Measurements from ENCODE around the gene RIOX2.
A peak's percentile ranks its signal among the peaks of the same experiment; 100 is the strongest.
"Not testable (repeated sequence)": the region's sequence is repeated elsewhere in the genome, so short reads cannot be mapped to it uniquely, and the experiment has no call there.

RIOX2 gene

GRCh38 chr3:97914388-97914787 lies 57.8 kb downstream of the RIOX2 start:
- H3K4me1 ChIP-seq (ENCODE audit: control extremely low read depth in 1 of 4, control insufficient read depth in 4 of 4, insufficient read depth in 4 of 4, low read length in 3 of 4): peaks cover 4 to 22% (median 10%) of the 10 kb centered on the region in 4 experiments
- H3K4me3 ChIP-seq (ENCODE audit: control insufficient read depth in 1 of 7, extremely low read depth in 1 of 7, insufficient read depth in 4 of 7, low read depth in 2 of 7, low read length in 6 of 7): no peak overlapping the region
- no peak overlapping the region for H3K27ac ChIP-seq (ENCODE audit: insufficient read depth in 1 of 2, low read depth in 1 of 2, low read length in 2 of 2, poor library complexity in 1 of 2, severe bottlenecking in 2 of 2)
- H3K27me3 ChIP-seq (replicated peaks in 2 of 5; ENCODE audit: control insufficient read depth in 4 of 5, insufficient read depth in 5 of 5, low read length in 4 of 5): no peaks in the 10 kb centered on the region
- H3K9me3 ChIP-seq (ENCODE audit: control extremely low read depth in 1 of 5, control insufficient read depth in 4 of 5, insufficient read depth in 2 of 5, low read depth in 1 of 5, low read length in 4 of 5): no peaks in the 10 kb centered on the region
- H3K36me3 ChIP-seq (ENCODE audit: control insufficient read depth in 4 of 4, insufficient read depth in 4 of 4, low read length in 3 of 4): peaks cover 0 to 3% (median 0%) of the 10 kb centered on the region in 4 experiments
- no CpG with 5 or more reads among the region's 2 CpGs for WGBS (ENCODE audit: insufficient coverage)
- ChIA-PET POLR2A (no interaction called here), CTCF (no interaction called here)
- peak in 2 of 3 donors; percentile 23 for DNase-seq

GRCh38 chr3:97911459-97911858 lies 60.8 kb downstream of the RIOX2 start:
- H3K27ac ChIP-seq (ENCODE audit: insufficient read depth in 1 of 2, low read depth in 1 of 2, low read length in 2 of 2, poor library complexity in 1 of 2, severe bottlenecking in 2 of 2): no peak overlapping the region
- H3K27me3 ChIP-seq (replicated peaks in 2 of 5; ENCODE audit: control insufficient read depth in 4 of 5, insufficient read depth in 5 of 5, low read length in 4 of 5): no peaks in the 10 kb centered on the region
- peak in 2 of 3 donors; percentile 5 to 27 for DNase-seq
- H3K4me3 ChIP-seq (ENCODE audit: control insufficient read depth in 1 of 7, extremely low read depth in 1 of 7, insufficient read depth in 4 of 7, low read depth in 2 of 7, low read length in 6 of 7): no peak overlapping the region
- CTCF ChIA-PET: no interaction called here
- POLR2A ChIA-PET: no interaction called here
- peaks cover 0 to 3% (median 0%) of the 10 kb centered on the region in 4 experiments for H3K36me3 ChIP-seq (ENCODE audit: control insufficient read depth in 4 of 4, insufficient read depth in 4 of 4, low read length in 3 of 4)
- WGBS (ENCODE audit: insufficient coverage): no CpG with 5 or more reads among the region's 3 CpGs
- H3K9me3 ChIP-seq (ENCODE audit: control extremely low read depth in 1 of 5, control insufficient read depth in 4 of 5, insufficient read depth in 2 of 5, low read depth in 1 of 5, low read length in 4 of 5): no peaks in the 10 kb centered on the region
- H3K4me1 ChIP-seq (ENCODE audit: control extremely low read depth in 1 of 4, control insufficient read depth in 4 of 4, insufficient read depth in 4 of 4, low read length in 3 of 4): peaks cover 4 to 22% (median 10%) of the 10 kb centered on the region in 4 experiments

GRCh38 chr3:97910931-97911351 lies 61.3 kb downstream of the RIOX2 start:
- Histone ChIP-seq H3K27ac (ENCODE audit: insufficient read depth in 1 of 2, low read depth in 1 of 2, low read length in 2 of 2, poor library complexity in 1 of 2, severe bottlenecking in 2 of 2) (no peak overlapping the region), H3K27me3 (replicated peaks in 2 of 5; ENCODE audit: control insufficient read depth in 4 of 5, insufficient read depth in 5 of 5, low read length in 4 of 5) (no peaks in the 10 kb centered on the region), H3K9me3 (ENCODE audit: control extremely low read depth in 1 of 5, control insufficient read depth in 4 of 5, insufficient read depth in 2 of 5, low read depth in 1 of 5, low read length in 4 of 5) (no peaks in the 10 kb centered on the region), H3K36me3 (ENCODE audit: control insufficient read depth in 4 of 4, insufficient read depth in 4 of 4, low read length in 3 of 4) (peaks cover 0 to 3% (median 0%) of the 10 kb centered on the region in 4 experiments), H3K4me1 (ENCODE audit: control extremely low read depth in 1 of 4, control insufficient read depth in 4 of 4, insufficient read depth in 4 of 4, low read length in 3 of 4) (peaks cover 4 to 22% (median 10%) of the 10 kb centered on the region in 4 experiments), H3K4me3 (ENCODE audit: control insufficient read depth in 1 of 7, extremely low read depth in 1 of 7, insufficient read depth in 4 of 7, low read depth in 2 of 7, low read length in 6 of 7) (no peak overlapping the region)
- peak; percentile 64 to 89 (median 83) for DNase-seq
- ChIA-PET POLR2A (no interaction called here), CTCF (no interaction called here)
- WGBS (ENCODE audit: insufficient coverage): 6% methylated on average over 2 of the region's 3 CpGs

- CTCF ChIA-PET; H3K36me3 ChIP-seq (ENCODE audit: control insufficient read depth in 4 of 4, insufficient read depth in 4 of 4, low read length in 3 of 4); H3K27me3 ChIP-seq (replicated peaks in 2 of 5; ENCODE audit: control insufficient read depth in 4 of 5, insufficient read depth in 5 of 5, low read length in 4 of 5); H3K9me3 ChIP-seq (ENCODE audit: control extremely low read depth in 1 of 5, control insufficient read depth in 4 of 5, insufficient read depth in 2 of 5, low read depth in 1 of 5, low read length in 4 of 5); DNase-seq; H3K4me3 ChIP-seq (ENCODE audit: control insufficient read depth in 1 of 7, extremely low read depth in 1 of 7, insufficient read depth in 4 of 7, low read depth in 2 of 7, low read length in 6 of 7); POLR2A ChIA-PET; H3K27ac ChIP-seq (ENCODE audit: insufficient read depth in 1 of 2, low read depth in 1 of 2, low read length in 2 of 2, poor library complexity in 1 of 2, severe bottlenecking in 2 of 2): not testable (repeated sequence)
- 84% methylated on average over 10 of the region's 24 CpGs for WGBS (ENCODE audit: insufficient coverage)
- H3K4me1 ChIP-seq (ENCODE audit: control extremely low read depth in 1 of 4, control insufficient read depth in 4 of 4, insufficient read depth in 4 of 4, low read length in 3 of 4): peaks cover 4 to 22% (median 10%) of the 10 kb centered on the region in 4 experiments
Observed at GRCh38 chr3:97910236-97910831, 61.9 kb downstream of the RIOX2 start.

GRCh38 chr3:97909830-97910229 lies 62.4 kb downstream of the RIOX2 start:
- H3K27ac ChIP-seq (ENCODE audit: insufficient read depth in 1 of 2, low read depth in 1 of 2, low read length in 2 of 2, poor library complexity in 1 of 2, severe bottlenecking in 2 of 2); H3K27me3 ChIP-seq (replicated peaks in 2 of 5; ENCODE audit: control insufficient read depth in 4 of 5, insufficient read depth in 5 of 5, low read length in 4 of 5); H3K9me3 ChIP-seq (ENCODE audit: control extremely low read depth in 1 of 5, control insufficient read depth in 4 of 5, insufficient read depth in 2 of 5, low read depth in 1 of 5, low read length in 4 of 5); POLR2A ChIA-PET; CTCF ChIA-PET; DNase-seq; H3K36me3 ChIP-seq (ENCODE audit: control insufficient read depth in 4 of 4, insufficient read depth in 4 of 4, low read length in 3 of 4); H3K4me3 ChIP-seq (ENCODE audit: control insufficient read depth in 1 of 7, extremely low read depth in 1 of 7, insufficient read depth in 4 of 7, low read depth in 2 of 7, low read length in 6 of 7): not testable (repeated sequence)
- H3K4me1 ChIP-seq (ENCODE audit: control extremely low read depth in 1 of 4, control insufficient read depth in 4 of 4, insufficient read depth in 4 of 4, low read length in 3 of 4): peaks cover 4 to 22% (median 10%) of the 10 kb centered on the region in 4 experiments
- whole genome bisulfite sequencing (ENCODE audit: insufficient coverage): no CpG with 5 or more reads among the region's 3 CpGs

GRCh38 chr3:97901313-97902248 lies 70.7 kb downstream of the RIOX2 start:
- Histone ChIP-seq H3K4me1 (ENCODE audit: control extremely low read depth in 1 of 4, control insufficient read depth in 4 of 4, insufficient read depth in 4 of 4, low read length in 3 of 4) (no peaks in the 10 kb centered on the region), H3K36me3 (ENCODE audit: control insufficient read depth in 4 of 4, insufficient read depth in 4 of 4, low read length in 3 of 4) (no peaks in the 10 kb centered on the region), H3K4me3 (ENCODE audit: control insufficient read depth in 1 of 7, extremely low read depth in 1 of 7, insufficient read depth in 4 of 7, low read depth in 2 of 7, low read length in 6 of 7) (no peak overlapping the region), H3K9me3 (ENCODE audit: control extremely low read depth in 1 of 5, control insufficient read depth in 4 of 5, insufficient read depth in 2 of 5, low read depth in 1 of 5, low read length in 4 of 5) (no peaks in the 10 kb centered on the region), H3K27me3 (replicated peaks in 2 of 5; ENCODE audit: control insufficient read depth in 4 of 5, insufficient read depth in 5 of 5, low read length in 4 of 5) (no peaks in the 10 kb centered on the region), H3K27ac (ENCODE audit: insufficient read depth in 1 of 2, low read depth in 1 of 2, low read length in 2 of 2, poor library complexity in 1 of 2, severe bottlenecking in 2 of 2) (no peak overlapping the region)
- CTCF ChIA-PET: no interaction called here
- POLR2A ChIA-PET: interaction anchor here (0.7 kb wide), 1 partner anchor 37 kb away, joined by 3 read pairs; no protein-coding TSS in a partner anchor
- WGBS (ENCODE audit: insufficient coverage): 100% methylated on average over 1 of the region's 4 CpGs
- DNase-seq: no peak

GRCh38 chr3:97899331-97899730 lies 72.9 kb downstream of the RIOX2 start:
- no peak for DNase-seq
- no peaks in the 10 kb centered on the region for H3K9me3 ChIP-seq (ENCODE audit: control extremely low read depth in 1 of 5, control insufficient read depth in 4 of 5, insufficient read depth in 2 of 5, low read depth in 1 of 5, low read length in 4 of 5)
- ChIA-PET CTCF (no interaction called here), POLR2A (no interaction called here)
- no peaks in the 10 kb centered on the region for H3K27me3 ChIP-seq (replicated peaks in 2 of 5; ENCODE audit: control insufficient read depth in 4 of 5, insufficient read depth in 5 of 5, low read length in 4 of 5)
- no peaks in the 10 kb centered on the region for H3K36me3 ChIP-seq (ENCODE audit: control insufficient read depth in 4 of 4, insufficient read depth in 4 of 4, low read length in 3 of 4)
- H3K4me1 ChIP-seq (ENCODE audit: control extremely low read depth in 1 of 4, control insufficient read depth in 4 of 4, insufficient read depth in 4 of 4, low read length in 3 of 4): no peaks in the 10 kb centered on the region
- no peak overlapping the region for H3K27ac ChIP-seq (ENCODE audit: insufficient read depth in 1 of 2, low read depth in 1 of 2, low read length in 2 of 2, poor library complexity in 1 of 2, severe bottlenecking in 2 of 2)
- no peak overlapping the region for H3K4me3 ChIP-seq (ENCODE audit: control insufficient read depth in 1 of 7, extremely low read depth in 1 of 7, insufficient read depth in 4 of 7, low read depth in 2 of 7, low read length in 6 of 7)
